UCSD-AML1 (cell line): ENCODE results near the gene BRI3.
A peak's percentile ranks its signal among the peaks of the same experiment; 100 is the strongest.

Experiments
- DNase-seq: peaks from one replicate; lab custom pipeline; 2025; ENCODE audit not compliant: unreplicated experiment; lab: John Stamatoyannopoulos, UW

Gene BRI3

DNA sequence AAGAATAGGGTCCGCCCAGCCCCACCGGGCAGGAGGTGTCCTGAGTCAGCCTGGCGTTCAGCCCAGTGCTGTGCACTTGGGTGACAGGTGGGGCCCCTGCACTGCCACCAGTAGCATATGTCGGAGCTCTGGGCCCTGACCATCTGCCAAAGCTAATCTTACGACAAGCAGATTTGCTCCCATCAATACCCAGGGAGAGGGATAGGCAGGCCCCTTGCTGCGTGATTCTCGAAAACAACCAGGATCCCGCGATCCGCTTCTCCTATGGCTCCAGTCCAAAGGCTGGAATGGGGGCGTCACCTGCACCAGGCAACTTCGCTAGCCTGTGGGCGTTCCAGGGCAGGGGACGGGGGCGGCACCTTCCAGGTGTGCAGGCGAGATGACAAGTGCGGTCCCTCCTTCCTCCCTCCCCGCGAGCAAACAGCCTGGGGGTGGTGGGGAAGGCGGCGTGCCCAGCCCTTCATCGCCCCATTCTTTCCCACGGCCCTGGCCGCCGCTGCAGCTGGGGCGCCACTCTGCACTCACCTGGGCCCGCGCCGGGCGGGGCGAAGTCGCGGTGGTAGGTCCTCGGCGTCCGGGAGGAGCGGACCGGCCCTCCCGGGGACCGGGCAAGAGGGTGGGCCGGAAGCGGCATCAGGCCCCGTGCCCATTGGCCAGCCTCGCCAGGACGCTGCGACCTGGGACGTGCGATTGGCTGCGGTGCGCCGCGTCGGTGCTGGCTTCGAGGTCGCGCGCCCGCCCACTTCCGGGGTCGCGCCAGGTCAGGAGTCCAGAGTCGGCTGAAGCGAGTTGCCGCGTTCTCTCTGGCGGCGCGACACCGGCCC, 29.7 kb upstream of the BRI3 start, which contains the start of gene TECPR1:
Gene TECPR1, minus strand, starts transcription at position 632 of the 824 bp plus-strand sequence. CDS start 6,086 bp downstream, outside the sequence.
- DNase-seq = peak; percentile 81

DNA sequence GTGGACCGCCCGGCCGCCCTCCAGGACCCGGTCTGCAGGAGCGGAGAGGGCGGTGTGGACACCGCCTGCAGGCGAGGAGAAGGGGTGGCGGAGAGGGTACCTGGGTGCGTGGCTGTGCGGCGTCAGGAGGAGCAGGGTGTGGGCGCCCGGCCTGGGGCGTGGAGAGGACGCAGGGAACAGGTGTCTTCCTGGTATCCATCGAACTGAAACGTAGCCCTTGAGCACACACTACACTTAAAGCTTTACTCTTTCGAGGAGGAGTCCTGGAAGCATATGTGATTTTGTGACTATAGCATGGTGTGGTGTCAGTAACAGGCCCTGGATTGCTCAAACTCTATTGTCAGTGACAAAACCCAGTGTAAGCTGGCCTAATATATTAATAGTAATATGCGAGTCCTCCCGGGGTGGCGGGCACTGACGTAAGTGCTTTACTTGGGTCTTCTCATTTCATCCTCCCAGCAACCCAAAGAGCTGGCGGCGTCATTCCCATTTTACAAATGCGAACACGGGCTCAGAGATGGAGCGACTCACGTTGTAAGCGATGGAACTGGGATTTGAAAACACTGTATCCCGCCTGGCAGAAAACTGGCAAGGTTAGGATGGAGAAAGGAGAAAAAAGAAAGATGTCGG, 28.9 kb upstream of the BRI3 start:
- DNase-seq = no peak

DNA sequence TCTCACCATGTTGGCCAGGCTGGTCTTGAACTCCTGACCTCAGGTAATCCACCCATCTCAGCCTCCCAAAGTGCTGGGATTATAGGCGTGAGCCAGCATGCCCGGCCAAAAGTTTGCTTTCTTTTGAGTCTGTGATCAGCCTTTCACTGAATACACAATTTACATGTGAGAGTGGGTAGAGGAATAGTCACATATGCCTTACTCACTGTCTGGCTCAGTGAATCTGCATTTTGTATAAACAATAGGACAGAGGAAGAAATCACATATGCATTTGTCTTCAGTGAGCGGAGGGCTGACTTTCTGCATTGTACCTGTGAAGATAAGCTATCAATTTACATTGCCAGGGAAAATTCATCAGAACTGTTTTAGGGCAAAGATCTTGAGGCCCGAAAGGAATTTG, 27.0 kb upstream of the BRI3 start:
- no peak for DNase-seq

DNA sequence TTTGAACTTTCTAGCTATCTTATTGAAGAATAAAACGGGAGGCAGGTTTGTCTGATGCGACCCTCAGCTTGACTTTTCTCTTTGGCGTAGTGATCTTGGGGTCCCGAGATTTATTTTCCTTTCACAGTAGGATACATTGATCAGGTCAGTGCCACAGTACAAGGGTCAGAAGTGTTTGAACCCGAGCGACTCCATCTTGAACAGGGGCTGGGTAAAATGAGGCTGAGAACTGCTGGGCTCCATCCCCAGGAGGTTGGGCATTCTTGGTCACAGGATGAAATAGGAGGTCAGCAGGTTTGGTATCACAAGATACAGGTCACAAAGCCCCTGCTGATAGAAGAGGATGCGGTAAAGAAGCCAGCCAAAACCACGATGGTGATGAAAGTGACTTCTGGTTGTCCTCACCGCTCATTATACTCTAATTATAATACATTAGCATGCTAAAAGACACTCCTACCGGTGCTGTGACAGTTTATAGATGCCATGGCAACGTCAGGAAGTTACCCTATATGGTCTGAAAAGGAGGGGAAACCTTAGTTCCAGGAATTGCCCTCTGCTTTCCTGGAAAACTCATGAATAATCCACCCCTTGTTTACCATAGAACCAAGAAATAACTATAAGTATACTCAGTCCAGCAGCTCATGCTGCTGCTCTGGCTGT, 26.4 kb upstream of the BRI3 start:
- DNase-seq = no peak

DNA sequence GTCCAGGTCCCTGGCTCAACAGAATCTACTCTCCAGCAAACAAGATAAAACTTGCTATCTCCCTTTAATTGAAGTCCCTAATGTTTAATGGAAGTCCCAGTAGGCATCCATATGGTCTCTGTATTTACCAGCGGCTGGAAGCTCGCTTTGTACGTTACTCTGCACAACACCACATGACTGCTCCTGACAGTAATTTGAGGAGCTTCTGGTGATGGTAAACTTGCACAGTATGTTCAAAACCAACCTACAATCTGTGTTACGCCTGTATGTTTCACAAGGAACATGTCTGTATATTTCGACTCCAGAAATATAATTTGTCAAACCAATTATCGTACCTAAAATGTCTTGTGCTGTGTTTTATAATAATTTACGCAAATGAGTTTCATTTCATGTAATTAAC, 25.1 kb upstream of the BRI3 start:
- no peak for DNase-seq

DNA sequence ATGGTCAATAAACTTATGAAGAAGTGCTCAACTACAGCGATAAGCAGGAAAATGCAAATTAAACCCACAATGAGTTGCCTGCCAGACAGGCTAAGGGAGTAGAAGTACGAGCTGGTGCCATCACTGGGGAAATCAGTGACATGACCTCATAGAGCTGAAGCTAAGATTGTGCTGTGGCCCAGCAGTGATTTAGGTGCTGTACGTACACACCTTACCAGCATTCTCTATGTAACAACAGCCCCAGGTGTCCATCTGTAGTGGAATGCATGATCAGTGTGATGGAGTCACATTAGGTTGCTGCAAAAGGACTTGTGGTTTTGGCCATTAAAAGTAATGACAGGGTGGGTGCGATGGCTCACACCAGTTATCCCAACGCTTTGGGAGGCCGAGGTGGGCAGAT, 23.8 kb upstream of the BRI3 start:
- DNase-seq = no peak

DNA sequence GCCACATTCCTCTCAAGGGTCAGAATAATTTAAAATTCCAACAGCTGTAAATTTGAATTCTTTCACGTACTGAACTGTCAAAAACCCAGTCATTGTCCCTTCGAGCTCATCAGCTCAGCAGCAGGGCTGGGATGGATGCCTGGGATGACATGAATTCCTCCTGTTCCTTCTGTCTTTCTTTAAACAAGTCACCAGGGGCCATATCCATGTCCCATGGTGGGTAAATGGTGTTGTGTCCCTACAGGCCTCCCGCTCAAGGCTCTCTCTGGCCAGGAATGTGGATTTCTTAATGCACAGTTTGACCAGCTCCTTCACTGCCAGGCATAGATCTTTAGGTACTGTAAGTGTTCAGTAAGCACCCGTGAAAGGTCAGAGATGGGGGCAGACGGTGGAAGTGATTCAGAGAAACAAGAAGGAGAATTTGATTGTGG, 15.6 kb upstream of the BRI3 start:
- DNase-seq = no peak

DNA sequence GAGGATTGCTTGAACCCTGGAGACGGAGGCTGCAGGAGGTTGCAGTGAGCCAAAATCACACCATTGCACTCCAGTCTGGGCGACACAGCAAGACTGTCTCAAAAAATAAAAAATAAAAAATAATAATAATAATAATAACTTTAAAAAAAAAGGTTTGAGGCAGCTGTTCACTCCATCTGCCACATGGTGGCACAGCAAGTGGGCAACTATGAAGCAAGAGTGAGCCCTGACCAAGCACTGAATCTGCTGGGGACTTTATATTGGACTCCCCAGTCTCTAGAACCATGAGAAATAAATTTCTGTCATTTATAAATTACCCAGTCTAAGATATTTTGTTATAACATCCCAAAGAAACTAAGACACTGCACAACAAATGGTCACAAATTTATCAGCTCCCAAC, 14.6 kb upstream of the BRI3 start:
- no peak for DNase-seq

DNA sequence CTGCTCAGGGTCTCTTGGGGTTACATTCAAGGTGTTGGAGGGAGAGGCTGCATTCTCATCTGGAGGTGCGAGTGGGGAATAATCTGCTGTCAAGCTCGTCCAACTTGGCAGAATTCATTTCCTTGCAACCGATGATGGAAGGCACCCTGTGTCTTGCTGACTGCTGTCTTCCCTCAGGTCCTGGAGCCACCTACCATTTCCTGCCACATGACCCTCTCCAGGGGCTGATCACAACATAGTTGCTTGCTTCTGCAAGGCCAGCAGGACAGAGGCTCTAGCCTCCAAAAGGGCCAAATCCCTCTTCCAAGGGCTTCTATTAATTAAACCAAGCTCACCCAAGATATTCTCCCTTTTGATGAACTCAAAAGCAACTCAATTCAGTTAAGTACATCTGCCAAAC, 14.2 kb upstream of the BRI3 start:
- DNase-seq = no peak

DNA sequence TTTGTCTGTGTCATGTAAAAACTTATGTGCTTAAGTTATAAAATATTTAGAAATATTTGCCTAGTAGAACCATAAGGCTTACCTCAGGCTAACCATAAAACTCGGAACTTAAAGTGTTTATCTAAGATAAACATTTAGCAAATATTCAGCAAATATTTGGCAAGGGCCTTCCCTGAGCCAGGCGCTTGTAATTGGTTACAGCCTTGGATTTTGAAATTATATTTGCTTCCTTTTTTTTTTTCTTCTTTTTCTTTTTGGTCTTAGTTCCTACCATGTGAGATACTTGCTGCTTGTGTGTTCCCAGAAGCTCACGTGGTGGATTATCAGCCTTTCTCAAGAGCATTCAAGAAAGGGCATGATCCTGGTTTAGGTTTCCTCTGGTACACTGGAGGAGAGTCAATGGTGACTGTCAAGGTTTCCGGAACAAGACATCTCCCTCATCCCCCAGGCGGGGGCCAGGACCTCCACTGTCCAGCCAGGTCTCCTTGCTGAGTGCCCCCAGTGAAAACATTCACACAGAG, 5.2 kb upstream of the BRI3 start:
- DNase-seq = no peak

DNA sequence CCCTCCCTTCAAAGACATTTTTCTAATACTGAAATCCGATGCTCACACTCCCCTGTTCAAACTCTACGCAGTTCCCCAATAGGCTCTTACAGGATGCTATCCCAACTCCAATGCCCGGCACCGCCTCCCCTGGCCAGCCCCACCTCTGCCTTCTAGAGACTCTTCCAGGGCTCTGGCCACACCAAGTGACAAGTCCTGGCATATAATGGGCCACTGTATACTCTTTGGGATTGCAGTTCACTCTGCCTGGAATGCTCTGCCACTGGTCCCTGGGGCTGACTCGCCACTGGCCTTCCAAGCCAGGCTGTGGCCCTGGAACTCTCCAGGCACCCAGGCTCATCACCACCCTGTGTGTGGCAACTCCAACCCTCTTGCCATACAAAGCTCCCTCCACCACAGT, 3.1 kb upstream of the BRI3 start:
- no peak for DNase-seq

DNA sequence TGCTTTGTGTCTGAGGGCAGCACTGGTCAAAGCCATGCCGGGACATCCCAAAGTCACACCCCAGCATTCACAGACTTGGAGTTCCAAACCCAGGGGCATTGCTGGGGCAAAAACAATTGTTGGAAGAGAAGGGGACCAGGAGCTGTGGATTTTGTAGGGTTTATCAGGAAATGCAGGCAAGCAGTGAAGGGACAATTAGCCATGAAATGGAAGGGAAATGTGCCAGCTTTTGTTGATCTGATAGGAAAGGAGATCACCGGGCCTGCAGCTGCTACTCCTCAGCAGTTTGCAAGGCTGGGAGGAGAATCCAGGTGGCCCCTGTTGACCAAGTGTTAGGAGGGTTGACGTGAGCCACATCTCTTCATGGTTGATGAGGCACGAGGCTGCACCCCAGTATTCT, 2.5 kb upstream of the BRI3 start:
- DNase-seq = no peak

DNA sequence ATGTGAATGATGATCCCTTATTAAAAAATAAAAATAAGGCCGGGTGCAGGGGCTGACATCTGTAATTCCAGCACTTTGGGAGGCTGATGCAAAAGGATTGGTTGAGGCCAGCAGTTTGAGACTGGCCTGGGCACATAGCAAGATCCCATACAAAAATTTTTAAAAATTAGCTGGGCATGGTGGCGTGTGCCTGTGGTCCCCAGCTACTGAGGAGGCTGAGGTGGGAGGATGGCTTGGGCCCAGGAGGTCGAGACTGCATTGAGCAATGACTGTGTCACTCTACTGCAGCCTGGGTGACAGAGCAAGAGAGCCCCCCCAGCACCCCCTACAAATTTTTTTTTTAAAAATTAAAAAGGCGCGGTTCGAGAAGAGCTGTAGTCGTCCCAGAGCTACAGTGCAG, 1.2 kb upstream of the BRI3 start:
- DNase-seq = no peak

DNA sequence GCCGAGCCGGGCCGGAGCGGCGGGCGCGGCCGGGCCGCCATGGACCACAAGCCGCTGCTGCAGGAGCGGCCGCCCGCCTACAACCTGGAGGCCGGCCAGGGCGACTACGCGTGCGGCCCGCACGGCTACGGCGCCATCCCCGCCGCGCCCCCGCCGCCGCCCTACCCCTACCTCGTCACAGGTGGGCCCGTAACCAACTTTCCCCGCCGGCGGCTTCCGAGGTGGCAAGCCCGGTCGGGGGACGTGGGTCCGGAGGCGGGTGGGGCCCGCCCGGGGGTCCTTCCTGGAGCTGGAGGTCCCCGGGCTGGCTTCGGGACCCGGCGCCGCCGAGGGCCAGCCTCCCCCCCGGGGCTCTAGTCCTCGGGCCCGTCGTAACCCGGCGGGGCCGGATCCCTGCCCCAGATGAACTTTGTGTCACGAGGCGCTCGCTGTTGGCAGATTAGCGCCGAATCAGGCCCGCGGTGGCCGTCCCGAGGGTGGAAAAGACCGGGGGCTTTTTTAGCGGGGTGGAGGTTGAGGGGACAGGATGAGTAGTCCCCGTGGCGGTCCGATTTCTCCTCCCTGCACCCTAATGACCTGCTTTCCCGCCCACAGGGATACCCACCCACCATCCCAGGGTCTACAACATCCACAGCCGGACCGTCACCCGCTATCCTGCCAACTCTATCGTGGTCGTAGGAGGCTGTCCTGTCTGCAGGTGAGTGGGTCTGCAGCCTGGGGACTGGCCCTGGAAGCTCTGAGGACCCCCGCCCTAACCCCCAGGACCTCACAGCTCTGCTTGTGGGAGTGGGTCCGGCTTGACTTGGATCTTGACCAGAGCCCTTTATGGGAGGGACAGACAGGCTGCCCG, 496 bp downstream of the BRI3 start:
- no peak for DNase-seq

DNA sequence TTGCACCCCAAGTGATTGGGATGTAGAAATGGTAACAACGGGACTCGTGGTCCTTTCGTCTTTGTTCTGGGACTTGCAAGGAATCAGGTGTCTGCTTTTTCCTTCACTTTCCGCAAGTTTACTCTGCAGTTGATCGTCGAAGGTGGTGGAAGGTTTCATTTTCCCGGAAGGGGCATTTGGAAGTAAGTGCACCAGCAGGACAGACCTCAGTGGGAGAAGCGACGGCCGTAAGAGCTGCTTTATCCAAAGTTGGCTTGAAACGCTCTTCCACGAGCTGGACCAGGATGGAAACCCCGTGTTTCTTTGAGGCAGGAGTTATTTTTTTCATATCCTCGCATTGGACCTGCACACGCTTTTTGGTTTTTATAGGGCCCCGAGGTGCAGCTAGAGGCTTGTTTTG, 1.2 kb downstream of the BRI3 start:
- DNase-seq = no peak

DNA sequence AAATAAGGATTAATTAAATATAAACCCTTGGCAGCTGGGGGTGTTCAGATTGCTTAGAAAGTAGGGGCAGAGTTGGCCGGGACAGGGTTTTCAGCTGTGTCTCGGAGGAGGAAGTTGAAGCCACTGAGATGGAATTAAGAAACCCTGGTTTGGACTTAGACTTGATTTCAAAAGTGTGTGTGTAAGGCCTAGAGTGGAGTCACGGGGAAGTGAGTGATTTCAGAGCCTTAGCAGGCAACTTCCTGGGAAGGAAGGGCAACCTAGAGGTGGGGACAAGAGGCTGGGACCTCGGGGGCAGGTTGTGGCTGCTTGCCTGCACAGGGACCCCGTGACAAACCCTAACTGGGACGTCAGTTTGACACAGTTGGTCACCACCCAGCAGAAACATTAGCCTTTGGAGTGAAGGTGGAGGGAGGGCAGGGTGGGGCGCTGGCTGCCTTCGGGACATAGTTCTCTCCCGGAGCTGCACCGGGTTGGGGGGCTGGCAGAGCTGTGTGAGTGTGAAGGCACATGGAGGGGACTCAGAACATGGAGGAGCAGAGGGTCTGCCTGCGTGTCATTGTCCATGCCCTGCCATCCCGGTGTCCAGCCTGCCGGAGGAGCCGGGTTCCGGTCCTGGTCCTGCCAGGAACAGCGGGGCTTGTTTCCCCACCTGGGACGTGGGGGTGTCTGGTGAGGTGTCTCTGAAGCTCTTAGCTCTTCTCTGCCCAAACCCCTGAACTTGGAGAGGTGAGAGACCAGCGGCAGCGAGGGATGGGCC, 1.8 kb downstream of the BRI3 start:
- peak; percentile 10 for DNase-seq

DNA sequence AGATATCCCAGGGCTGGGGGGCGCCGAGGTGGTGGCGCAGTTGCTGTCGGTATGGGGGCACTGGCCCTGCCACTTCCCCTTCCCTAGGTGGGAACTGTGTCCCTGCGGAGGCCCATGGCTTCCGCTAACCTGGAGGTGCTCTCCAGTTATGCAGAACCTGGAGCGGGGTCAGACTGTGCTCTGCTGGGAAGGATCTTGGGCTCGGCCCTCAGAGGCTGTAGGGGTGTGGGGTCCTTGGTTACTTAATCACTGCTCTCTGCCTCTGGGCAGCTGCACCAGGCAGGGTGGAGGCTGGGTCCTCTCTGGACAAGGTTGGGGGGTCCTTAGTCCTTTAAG, 2.4 kb downstream of the BRI3 start:
- DNase-seq = no peak

DNA sequence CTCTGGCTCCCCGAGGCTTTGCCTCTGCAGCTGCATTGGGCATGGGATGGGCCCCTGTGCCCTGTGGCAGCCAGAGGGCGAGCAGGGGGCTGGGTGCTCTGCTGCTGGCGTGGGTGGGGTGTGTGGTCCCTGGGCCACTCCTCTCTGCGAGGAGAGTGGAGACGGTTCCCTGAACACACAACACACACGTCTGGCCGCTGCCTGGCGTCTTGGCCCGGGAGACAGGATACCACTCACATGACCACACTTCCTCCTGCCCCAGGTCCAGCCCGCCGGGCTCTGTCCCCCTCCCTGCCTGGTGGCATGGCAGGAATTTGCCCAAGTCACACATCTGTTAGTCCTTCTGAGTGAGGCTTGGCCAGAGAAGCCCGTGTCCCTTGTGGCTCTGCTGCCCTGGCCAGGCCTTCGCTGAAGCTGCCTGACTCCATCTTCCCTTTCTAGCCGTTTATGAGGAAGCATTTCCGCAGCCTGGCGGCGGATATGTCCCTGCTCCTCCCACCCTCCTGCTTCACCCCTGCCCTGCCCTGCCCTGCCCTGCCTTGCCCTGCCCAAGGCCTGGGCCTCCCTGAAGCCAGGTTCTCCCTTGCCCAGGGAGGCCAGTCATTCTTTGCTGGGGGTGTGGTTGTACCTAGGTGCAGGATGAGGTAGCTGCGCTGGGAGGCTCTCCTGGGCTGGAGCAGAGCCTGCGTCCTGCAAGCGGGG, 3.0 kb downstream of the BRI3 start:
- DNase-seq = peak; percentile 60

DNA sequence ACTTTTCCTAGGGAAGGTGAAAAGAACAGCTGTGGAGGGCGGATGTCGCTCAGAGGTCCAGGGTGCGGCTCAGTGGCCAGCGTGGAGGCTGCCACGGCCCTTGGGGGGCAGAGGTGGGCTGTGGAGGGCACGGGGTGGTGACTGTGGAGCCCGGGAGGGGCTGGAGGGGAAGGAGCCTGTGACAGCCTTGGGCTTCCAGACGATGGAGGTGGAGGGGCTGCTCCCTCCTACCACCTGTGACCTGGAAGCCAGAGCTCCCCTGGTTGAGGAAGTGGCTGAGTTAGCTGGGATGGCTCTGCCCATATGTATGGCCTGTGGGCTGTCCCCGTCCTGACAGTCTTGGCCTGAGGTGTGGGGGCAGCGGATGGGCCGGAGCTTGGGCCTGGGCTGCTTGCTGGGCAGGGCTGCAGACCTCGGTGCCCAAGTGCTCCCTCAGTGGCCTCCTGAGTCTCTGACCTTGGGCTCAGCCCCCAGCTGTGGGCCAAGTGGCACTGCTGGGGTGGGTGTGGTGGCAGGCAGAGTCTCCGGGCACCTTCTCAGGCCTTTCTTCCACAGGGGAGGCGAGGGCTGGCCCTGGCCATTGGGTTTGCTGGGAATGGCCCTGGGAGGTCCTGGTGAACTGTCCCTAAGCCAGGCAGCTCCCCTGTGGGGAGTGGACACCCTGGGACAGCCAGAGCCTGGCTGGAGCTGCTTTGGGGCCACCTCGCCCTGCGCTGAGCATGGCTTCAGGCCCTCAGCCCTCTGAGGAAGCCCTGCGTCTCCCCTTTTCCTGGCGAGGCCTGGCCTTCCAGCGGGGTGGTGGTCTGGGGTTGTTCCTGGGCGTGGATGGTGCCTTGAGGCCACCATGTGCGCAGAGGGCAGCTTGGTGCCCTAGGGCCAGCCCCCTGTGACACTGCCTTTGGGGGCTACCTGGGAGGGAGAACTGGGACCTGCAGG, 3.9 kb downstream of the BRI3 start:
- no peak for DNase-seq
